Mucosa of descending colon (tissue), 3 donors: ENCODE data around the gene ZSWIM4. TPM values are rescaled to one million over a fixed set of nuclear protein-coding genes. Genes with fewer than 3 reads are reported as not detected.

Experiments used
- ATAC-seq: fragments of 200-7000 bp; cut with Tn5 transposase; one replicate; pipeline ENCODE4 v1.9.1; 2020; ENCODE audit warnings: mild to moderate bottlenecking, moderate library complexity
- DNase-seq, 3 donors: peaks; one replicate each; pipeline ENCODE4 v3.0.0-alpha.2; 2020
- H3K36me3 ChIP-seq: fragments of 200-600 bp; one replicate; pipeline ENCODE4 v1.8.0; 2021; ENCODE audit warnings: low read depth, mild to moderate bottlenecking
- H3K4me1 ChIP-seq: fragments of 200-600 bp; one replicate; pipeline ENCODE4 v1.8.0; 2021; ENCODE audit warnings: low read depth, mild to moderate bottlenecking
- H3K4me3 ChIP-seq: fragments of 200-600 bp; one replicate; pipeline ENCODE4 v1.8.0; 2021; ENCODE audit warnings: mild to moderate bottlenecking
- H3K9me3 ChIP-seq: fragments of 200-600 bp; one replicate; pipeline ENCODE4 v1.8.0; 2021; ENCODE audit warnings: mild to moderate bottlenecking
- intact Hi-C, 2 donors: fragments of 100-400 bp; cut with DNase I in 1 of 2; cut with micrococcal nuclease in 1 of 2; formaldehyde crosslinking; loops; one replicate each; pipeline versions ENCODE4 v1.11.0 to v1.11.1; 2022; cut with DNase I, micrococcal nuclease
- total RNA-seq, 3 donors: library from RNA; stranded (reverse); fragmentation: NEBNext Ultra II Directional in 2 of 3; extraction: Animal tissue kit (Norgen Biotek cat#: 25700) in 2 of 3; gene quantifications; one replicate each; pipeline versions ENCODE4 v1.2.1 to v1.2.4, GENCODE V29; 2021 to 2023
- TF ChIP-seq, protein P1 (sequence below): fragments of 200-600 bp; IDR thresholded peaks from one replicate; pipeline ENCODE4 v1.8.0; 2022; ENCODE audit warnings: antibody characterized with exemption, mild to moderate bottlenecking
- donor health status: DM: no; HTN: no; CAD: no; lungs with moderate emphysema.
- donor health status: DM: no; HTN: no; CAD: no.
- donor health status: DM: no; HTN: yes; CAD: no.

Gene ZSWIM4
- total RNA-seq, 3 donors from 2014 or later: 4.1 to 4.6 (median 4.1) TPM

- Histone ChIP-seq H3K4me1 (no peaks in the 10 kb centered on the region), H3K4me3 (no peak overlapping the region), H3K36me3 (no peaks in the 10 kb centered on the region), H3K9me3 (no peaks in the 10 kb centered on the region)
- ATAC-seq (peak; percentile 12), DNase-seq (no peak)
- TF ChIP-seq, protein P1, sequence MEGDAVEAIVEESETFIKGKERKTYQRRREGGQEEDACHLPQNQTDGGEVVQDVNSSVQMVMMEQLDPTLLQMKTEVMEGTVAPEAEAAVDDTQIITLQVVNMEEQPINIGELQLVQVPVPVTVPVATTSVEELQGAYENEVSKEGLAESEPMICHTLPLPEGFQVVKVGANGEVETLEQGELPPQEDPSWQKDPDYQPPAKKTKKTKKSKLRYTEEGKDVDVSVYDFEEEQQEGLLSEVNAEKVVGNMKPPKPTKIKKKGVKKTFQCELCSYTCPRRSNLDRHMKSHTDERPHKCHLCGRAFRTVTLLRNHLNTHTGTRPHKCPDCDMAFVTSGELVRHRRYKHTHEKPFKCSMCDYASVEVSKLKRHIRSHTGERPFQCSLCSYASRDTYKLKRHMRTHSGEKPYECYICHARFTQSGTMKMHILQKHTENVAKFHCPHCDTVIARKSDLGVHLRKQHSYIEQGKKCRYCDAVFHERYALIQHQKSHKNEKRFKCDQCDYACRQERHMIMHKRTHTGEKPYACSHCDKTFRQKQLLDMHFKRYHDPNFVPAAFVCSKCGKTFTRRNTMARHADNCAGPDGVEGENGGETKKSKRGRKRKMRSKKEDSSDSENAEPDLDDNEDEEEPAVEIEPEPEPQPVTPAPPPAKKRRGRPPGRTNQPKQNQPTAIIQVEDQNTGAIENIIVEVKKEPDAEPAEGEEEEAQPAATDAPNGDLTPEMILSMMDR: no peak
- intact Hi-C loops: no loop called here
Measured at GRCh38 chr19:13757805-13758772, 37.2 kb upstream of the ZSWIM4 start.

- no peaks in the 10 kb centered on the region for H3K9me3 ChIP-seq
- peaks cover 4% of the 10 kb centered on the region for H3K4me1 ChIP-seq
- intact Hi-C loops: no loop called here
- DNase-seq: no peak
- no peak overlapping the region for H3K4me3 ChIP-seq
- ATAC-seq: no peak
- no peaks in the 10 kb centered on the region for H3K36me3 ChIP-seq
- TF ChIP-seq, protein P1: no peak
Measured at GRCh38 chr19:13758795-13759194, 36.4 kb upstream of the ZSWIM4 start.

DNA sequence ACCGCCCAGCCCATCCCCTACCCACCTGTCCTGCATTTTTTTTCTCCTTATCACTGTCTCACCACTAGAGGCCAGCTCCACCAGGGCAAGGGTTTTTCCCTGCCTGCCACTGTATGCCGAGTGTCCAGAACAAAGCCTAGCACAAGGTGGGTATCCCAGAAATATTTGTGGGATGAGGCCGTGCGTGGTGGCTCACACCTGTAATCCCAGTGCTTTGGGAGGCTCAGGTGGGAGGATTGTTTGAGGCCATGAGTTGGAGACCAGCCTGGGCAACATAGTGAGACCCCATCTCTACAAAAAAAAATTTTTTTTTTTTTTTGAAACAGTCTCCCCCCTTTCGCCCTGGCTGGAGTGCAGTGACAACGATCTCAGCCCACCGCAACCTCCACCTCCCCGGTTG, 33.8 kb upstream of the ZSWIM4 start:
- TF ChIP-seq, protein P1: no peak
- DNase-seq: no peak
- Histone ChIP-seq H3K4me3 (no peak overlapping the region), H3K9me3 (no peaks in the 10 kb centered on the region), H3K36me3 (no peaks in the 10 kb centered on the region), H3K4me1 (peaks cover 10% of the 10 kb centered on the region)
- intact Hi-C loops: no loop called here
- no peak for ATAC-seq

- H3K9me3 ChIP-seq: no peaks in the 10 kb centered on the region
- no peaks in the 10 kb centered on the region for H3K36me3 ChIP-seq
- TF ChIP-seq, protein P1: no peak
- no peak overlapping the region for H3K4me3 ChIP-seq
- peaks cover 10% of the 10 kb centered on the region for H3K4me1 ChIP-seq
- ATAC-seq (no peak), DNase-seq (no peak)
- intact Hi-C loops: no loop called here
Measured at GRCh38 chr19:13762635-13763235, 32.5 kb upstream of the ZSWIM4 start.

- no peak for ATAC-seq
- TF ChIP-seq, protein P1: no peak
- DNase-seq: no peak
- Histone ChIP-seq H3K36me3 (no peaks in the 10 kb centered on the region), H3K4me1 (peaks cover 10% of the 10 kb centered on the region), H3K9me3 (no peaks in the 10 kb centered on the region), H3K4me3 (no peak overlapping the region)
- intact Hi-C loops: no loop called here
Measured at GRCh38 chr19:13763265-13763664, 32.0 kb upstream of the ZSWIM4 start.
